NCI-H2029 (cell line): Measurements from ENCODE around the gene NLRP6.
"Not testable (repeated sequence)": the region's sequence is repeated elsewhere in the genome, so short reads cannot be mapped to it uniquely, and the experiment has no call there.

Experiments used
- DNase-seq: peaks from one replicate; lab custom pipeline; 2025; lab: John Stamatoyannopoulos, UW

The NLRP6 gene

DNA sequence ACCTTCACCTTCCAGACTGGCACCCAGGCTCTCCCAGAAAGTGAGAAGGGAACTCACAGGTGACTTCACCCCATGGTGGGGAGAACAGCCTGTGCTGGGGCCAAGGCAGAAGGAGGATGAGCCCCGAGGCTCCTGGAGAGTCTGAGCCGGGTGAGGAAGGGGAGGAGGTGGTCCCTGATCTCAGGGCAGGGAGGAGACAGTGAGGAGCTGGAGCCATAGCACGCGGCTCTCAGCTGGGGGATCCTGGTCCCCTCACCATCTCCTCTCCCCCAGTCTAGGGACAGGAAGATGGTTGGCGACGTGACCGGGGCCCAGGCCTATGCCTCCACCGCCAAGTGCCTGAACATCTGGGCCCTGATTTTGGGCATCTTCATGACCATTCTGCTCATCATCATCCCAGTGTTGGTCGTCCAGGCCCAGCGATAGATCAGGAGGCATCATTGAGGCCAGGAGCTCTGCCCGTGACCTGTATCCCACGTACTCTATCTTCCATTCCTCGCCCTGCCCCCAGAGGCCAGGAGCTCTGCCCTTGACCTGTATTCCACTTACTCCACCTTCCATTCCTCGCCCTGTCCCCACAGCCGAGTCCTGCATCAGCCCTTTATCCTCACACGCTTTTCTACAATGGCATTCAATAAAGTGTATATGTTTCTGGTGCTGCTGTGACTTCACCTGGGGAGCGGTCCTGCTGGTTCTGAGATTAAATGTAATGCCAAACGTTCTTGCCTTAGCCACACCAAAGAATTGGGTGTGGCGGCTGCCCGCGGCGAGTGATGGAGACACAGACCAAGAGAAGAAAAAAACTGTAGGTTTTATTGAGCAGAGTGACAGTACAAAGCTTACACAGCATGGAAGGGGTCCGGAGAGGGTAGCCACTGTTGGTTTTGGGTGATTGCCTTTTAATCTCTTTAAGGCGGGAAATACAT lies 30.8 kb downstream of the NLRP6 start:
- not testable (repeated sequence) for DNase-seq

DNA sequence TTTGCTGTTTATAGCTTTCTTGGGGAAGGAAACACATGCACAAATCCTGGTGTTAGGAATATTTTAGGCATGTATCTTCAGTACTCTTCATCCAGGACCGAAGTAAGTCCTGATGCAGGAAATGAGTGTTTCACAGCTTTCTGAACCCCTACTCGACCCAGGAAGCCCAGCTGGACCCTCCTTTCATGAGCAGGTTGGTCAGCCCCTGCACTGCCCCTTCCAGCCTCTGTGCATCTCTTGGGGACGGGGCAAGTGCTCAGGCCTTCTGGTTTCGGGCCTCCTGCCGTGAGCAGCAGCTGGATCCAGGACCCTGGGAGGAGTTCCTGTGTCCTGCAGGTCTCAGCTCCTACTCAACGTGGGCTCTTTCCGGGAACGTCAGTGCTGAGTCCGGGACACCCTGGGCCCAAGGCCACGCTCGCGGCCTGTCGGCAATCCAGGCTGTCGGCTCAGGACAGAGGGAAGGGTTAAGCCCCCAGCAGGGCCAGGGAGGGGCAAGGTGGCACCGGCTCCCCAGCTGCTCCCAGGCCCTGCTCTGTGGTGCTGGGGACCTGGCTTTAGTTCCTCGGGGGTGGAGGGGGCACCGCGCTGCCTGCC lies 31.9 kb downstream of the NLRP6 start:
- DNase-seq: not testable (repeated sequence)

DNA sequence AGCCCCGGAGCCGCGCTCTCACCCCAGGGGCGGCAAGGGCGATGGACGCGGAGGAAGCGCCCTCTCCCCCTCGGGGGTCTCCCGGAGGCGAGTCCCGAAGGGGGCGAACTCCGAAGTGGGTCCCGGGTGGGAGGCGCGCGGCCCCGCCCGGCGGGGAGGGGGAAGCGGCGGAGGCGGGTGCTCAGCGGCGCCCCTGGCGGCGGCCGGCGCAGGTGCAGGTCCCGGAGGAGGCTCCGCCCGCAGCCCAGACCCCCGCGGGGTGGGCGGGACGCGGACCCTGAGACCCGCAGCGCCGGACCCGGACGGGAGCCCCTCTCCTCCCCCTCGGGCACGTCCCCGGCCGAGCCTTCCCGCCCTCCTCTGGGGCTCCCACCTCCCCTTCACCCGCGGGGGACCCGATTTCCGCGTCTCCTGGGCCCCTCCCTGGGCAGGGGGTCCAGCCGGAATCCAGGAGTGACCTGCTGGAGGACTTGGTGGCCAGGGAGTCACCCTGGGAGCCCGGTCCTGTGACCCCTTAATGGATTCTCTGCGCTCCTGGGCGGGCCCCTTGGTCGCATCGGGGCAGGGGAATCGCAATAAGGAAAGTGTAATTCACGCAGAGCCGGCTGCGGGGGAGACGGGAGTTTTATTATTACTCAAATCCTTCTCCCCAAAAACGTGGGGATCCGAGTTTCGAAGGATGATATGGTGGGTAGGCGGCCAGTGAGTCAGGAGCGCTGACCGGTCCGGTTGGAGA lies 33.0 kb downstream of the NLRP6 start:
- DNase-seq: not testable (repeated sequence)

DNA sequence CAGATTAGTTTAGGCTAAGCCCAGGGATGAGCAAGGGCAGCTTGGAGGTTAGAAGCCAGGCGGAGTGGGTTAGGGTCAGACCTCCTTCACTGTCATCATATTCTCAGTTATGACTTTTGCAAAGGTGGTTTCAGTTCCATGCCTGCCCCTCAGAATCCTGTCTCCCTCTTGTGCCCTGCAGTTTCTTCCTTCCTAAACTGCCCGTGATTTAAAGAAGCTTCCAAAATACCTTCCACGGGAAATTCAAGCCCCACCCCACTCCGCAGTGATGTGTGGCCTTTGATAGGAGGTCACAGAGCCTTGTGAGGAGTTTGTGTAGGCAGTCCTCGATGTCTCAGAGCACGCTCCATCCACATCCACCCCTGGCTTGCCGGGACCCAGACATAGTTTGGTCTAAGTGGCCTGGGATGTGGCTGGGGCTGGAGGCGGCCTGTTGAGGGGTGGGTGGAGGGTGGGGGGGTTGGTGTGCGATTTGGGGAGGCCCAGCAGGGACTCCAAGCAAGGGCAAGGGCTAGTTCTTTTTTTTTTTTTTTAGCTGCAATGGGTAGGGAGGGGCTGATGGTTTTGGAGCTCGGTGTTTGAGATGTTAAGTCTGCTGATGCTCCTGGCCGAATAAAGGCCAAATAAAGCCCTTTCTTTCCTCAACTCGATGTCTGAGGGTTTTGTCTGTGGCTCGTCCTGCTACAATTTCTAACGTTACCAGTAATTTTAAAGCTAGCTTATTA lies 34.0 kb downstream of the NLRP6 start:
- no peak for DNase-seq

DNA sequence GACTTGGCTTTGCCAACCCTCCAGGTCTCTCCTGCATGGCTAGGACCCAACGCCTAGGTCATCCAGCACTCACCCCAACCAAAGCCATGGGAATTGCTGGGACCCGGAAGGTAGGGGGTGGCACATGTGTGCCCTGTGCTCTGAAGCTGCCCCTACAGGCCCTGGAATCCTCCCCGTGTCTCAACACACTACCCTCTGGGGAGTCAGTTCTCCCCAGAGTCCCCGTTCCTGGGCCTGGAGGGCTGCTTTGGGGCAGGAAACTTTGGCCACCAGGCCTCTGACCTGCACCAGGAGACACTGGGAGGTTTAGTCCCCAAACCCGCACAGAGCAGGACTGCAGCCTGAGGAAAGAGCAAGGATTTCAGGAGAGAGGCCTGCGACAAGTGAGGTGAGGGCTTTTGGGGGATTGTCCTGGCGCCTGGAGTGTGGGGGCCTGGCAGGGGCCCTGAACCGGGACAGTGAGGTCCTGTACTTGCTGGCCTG lies 35.1 kb downstream of the NLRP6 start:
- DNase-seq: no peak

DNA sequence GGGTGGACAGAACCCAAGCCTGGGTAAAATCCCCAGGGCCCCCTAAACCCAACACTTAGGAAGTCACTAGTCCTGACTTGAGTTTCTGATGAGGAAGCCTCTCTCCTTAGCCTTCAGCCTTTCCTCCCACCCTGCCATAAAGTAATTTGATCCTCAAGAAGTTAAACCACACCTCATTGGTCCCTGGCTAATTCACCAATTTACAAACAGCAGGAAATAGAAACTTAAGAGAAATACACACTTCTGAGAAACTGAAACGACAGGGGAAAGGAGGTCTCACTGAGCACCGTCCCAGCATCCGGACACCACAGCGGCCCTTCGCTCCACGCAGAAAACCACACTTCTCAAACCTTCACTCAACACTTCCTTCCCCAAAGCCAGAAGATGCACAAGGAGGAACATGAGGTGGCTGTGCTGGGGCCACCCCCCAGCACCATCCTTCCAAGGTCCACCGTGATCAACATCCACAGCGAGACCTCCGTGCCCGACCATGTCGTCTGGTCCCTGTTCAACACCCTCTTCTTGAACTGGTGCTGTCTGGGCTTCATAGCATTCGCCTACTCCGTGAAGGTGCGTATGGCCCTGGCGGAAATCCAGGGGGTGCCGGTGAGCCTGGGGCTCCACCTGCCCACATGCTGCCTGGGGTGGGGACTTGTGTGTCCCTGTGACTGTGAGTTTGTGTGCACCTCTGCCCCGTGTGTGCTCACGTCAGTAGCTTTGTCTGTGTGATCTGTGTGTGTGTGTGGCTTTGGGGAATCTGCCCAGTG lies 35.8 kb downstream of the NLRP6 start, which contains the start of gene IFITM1:
Gene IFITM1 (plus strand): TSS at position 254 of the 767 bp plus-strand sequence. CDS start 131 bp downstream, at position 385.
- DNase-seq: no peak

DNA sequence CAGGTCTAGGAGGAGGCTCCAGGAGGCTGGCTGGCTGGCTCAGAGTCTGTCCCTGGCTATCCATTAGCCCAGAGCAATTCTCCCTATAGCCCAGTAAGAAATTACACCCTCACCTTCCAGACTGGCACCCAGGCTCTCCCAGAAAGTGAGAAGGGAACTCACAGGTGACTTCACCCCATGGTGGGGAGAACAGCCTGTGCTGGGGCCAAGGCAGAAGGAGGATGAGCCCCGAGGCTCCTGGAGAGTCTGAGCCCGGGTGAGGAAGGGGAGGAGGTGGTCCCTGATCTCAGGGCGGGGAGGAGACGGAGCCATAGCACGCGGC lies 36.3 kb downstream of the NLRP6 start:
- DNase-seq: not testable (repeated sequence)

DNA sequence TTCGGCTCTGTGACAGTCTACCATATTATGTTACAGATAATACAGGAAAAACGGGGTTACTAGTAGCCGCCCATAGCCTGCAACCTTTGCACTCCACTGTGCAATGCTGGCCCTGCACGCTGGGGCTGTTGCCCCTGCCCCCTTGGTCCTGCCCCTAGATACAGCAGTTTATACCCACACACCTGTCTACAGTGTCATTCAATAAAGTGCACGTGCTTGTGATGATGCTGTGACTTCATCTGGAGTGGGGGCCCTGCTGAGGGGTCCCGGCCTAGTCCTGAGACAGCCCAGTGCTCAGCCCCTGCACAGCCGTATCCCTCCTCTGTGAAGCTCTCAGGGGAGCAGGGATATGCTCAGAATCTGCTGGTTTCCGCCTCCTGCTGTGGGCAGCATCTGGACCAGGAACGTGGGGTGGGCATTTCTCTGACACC lies 36.9 kb downstream of the NLRP6 start:
- no peak for DNase-seq

DNA sequence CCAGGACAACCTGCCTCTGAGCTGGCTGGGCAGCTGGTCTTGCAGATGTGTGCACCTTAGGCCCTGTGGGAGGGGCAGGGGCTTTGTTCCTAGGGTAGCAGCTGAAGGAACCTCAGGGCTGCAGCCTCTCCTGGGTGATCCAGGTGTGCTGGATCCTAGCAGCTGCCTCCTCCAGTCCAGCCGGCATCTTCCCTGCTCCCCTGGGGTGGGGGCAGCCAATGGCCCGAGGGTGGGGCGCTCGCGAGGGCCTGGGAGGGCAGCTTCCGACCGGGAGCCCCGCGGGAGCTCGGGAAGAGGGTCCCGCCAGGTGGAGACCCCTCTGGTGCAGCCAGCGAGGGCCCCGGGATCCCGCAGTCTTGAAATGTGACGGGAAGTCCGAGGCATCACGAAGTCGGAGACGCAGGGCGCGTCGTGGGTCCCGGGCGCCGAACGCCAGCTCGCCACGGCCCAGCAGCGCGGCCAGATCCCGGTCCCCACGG lies 37.3 kb downstream of the NLRP6 start:
- no peak for DNase-seq

DNA sequence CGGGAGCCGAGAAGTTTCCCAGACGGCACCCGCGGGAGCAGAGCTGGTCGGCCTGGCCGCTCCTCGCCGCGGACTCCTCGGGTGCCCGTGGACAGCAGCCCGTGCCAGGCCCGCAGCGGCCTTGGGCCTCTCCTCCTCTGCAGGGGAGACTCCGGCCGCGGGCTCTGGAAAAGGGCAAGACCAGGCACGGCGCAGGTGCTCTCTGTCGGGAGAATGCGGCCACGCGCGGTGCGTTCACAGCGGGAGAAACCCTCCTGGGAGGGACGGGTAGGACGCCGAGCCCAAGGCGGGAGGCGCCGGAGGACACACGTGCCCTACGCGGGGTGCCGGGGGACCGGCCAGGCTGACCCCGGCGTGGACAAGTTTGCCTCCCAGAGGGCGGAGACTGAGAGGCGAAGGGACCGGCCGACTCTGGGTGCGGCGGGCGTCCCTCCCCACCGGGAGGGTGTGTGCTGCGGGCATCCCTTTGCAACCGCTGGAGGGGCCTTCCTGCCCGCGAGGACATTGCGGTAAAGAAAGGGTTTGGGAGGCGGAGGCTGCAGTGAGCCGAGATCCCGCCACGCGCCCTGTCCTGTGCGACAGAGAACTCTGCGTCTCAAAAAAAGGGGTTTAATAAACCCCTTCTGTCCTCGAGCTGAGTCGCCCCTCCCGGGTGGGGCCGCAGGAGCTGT lies 38.0 kb downstream of the NLRP6 start:
- no peak for DNase-seq

DNA sequence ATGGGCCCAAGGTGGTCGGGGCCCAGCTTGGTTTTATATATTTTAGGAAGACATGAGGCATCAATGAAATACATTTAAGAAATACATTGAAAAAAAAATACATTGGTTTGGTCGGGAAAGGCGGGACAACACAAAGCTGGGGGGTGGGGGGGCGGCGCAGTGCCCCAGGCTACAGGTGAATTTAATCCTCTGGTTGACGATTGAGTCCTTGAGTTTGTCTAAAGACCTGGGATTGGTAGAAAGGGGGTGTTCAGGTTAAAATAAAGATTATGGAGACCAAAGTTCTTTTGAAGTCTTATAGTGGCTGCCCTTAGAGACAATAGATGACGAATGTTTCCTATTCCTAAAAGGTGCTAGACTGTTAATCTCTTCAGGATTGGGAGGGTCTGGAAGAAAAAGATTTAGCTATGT lies 38.7 kb downstream of the NLRP6 start:
- DNase-seq: no peak

GRCh38 chr11:317668-318404 lies 39.6 kb downstream of the NLRP6 start:
- DNase-seq: not testable (repeated sequence)

- not testable (repeated sequence) for DNase-seq
These were observed 40.4 kb downstream of the NLRP6 start for GRCh38 chr11:318405-319120.

DNA sequence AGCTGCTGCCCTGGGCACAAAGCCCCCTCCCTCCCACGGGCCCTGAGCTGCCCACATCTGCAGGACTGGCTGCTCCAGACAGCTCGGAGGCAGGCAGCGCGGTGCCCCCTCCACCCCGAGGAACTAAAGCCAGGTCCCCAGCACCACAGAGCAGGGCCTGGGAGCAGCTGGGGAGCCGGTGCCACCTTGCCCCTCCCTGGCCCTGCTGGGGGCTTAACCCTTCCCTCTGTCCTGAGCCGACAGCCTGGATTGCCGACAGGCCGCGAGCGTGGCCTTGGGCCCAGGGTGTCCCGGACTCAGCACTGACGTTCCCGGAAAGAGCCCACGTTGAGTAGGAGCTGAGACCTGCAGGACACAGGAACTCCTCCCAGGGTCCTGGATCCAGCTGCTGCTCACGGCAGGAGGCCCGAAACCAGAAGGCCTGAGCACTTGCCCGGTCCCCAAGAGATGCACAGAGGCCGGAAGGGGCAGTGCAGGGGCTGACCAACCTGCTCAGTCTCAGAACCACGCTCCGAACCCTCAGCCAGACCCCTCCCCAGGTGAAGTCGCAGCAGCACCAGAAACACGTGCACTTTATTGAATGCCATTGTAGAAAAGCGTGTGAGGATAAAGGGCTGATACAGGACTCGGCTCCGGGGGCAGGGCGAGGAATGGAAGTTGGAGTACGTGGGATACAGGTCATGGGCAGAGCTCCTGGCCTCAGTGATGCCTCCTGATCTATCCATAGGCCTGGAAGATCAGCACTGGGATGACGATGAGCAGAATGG lies 41.1 kb downstream of the NLRP6 start:
- DNase-seq: not testable (repeated sequence)

- not testable (repeated sequence) for DNase-seq
These were observed 41.7 kb downstream of the NLRP6 start for GRCh38 chr11:319888-320273.

- no peak for DNase-seq
These were observed 45.9 kb downstream of the NLRP6 start for GRCh38 chr11:324156-324555.

GRCh38 chr11:324593-325517 lies 46.6 kb downstream of the NLRP6 start:
- DNase-seq: not testable (repeated sequence)
